Stomach (tissue), 4 donors: ENCODE measurements around the gene SMYD3.

ENCODE experiments used
- CTCF ChIP-seq, 7 experiments: fragments of 450-650 bp in 4 of 7; fragments of 200-600 bp in 3 of 7; sonication (generic) in 3 of 7; IDR thresholded peaks; one replicate each; pipeline ENCODE4 v1.5.1; 2016 to 2019; ENCODE audit warnings: antibody characterized with exemption in 7 of 7, control low read depth in 2 of 7, mild to moderate bottlenecking in 1 of 7
- POLR2A ChIP-seq, 4 donors: fragments of 450-650 bp; IDR thresholded peaks; one replicate each; pipeline ENCODE4 v1.6.1; 2016; ENCODE audit warnings: antibody characterized with exemption in 4 of 4, control low read depth in 2 of 4, mild to moderate bottlenecking in 1 of 4, moderate library complexity in 1 of 4
- POLR2AphosphoS5 ChIP-seq, 3 donors: sonication (generic); formaldehyde crosslinking; IDR thresholded peaks; one replicate each; pipeline ENCODE4 v1.6.1; 2016; ENCODE audit warnings: antibody characterized with exemption in 3 of 3

GRCh38 chr1:246146804-246147523 is 360.1 kb downstream of the SMYD3 start:
- TF ChIP-seq POLR2AphosphoS5 (IDR thresholded peaks at IDR 0.05) (no peak), CTCF (IDR thresholded peaks at IDR 0.05) (no peak), POLR2A (IDR thresholded peaks at IDR 0.05) (no peak)
